A673 (cell line): ENCODE measurements around the gene MAP3K3. TPM values are rescaled to one million over a fixed set of nuclear protein-coding genes. Genes with fewer than 3 reads are reported as not detected.

Experiments
- BruUV-seq: library from RNA; stranded (reverse); fragments of 400-500 nt; replicated peaks from 2 replicates; lab custom pipeline; 2021; lab: Mats Ljungman, UMichigan
- CTCF ChIA-PET: fragments of 300-600 bp; sonication (Branson Sonifier 250); formaldehyde crosslinking; loops from one replicate; lab custom pipeline; 2022; ENCODE audit warnings: antibody characterized with exemption; lab: Charles Lee
- POLR2A ChIA-PET: fragments of 300-600 bp; sonication (Branson Sonifier 250); formaldehyde crosslinking; loops from one replicate; lab custom pipeline; 2022; ENCODE audit warnings: antibody characterized with exemption; ENCODE audit not compliant: low non-redundant PET; lab: Charles Lee
- DNase-seq: peaks from one replicate; pipeline ENCODE4 v3.0.0-alpha.2; 2015; ENCODE audit warnings: low spot score
- H3K27ac ChIP-seq: fragments of 200-600 bp; sonication (generic); 2 replicates; pipeline ENCODE4 v1.5.1; 2016; ENCODE audit warnings: mixed run types, low read depth, mild to moderate bottlenecking, mixed read lengths, antibody characterized with exemption, low read length; ENCODE audit not compliant: poor library complexity, severe bottlenecking
- H3K27me3 ChIP-seq: fragments of 200-600 bp; sonication (generic); replicated peaks from 2 replicates; pipeline ENCODE4 v1.6.1; 2017; ENCODE audit warnings: mixed run types, low read depth, mild to moderate bottlenecking, mixed read lengths, antibody characterized with exemption, low read length; ENCODE audit not compliant: insufficient read depth, poor library complexity
- H3K36me3 ChIP-seq: fragments of 200-600 bp; sonication (generic); 2 replicates; pipeline ENCODE4 v1.6.1; 2016; ENCODE audit warnings: mixed run types, mild to moderate bottlenecking, mixed read lengths, antibody characterized with exemption, low read length; ENCODE audit not compliant: insufficient read depth, poor library complexity, severe bottlenecking
- H3K4me1 ChIP-seq: fragments of 200-600 bp; sonication (generic); 2 replicates; pipeline ENCODE4 v1.6.1; 2017; ENCODE audit warnings: mixed run types, mild to moderate bottlenecking, mixed read lengths, antibody characterized with exemption, low read length; ENCODE audit not compliant: insufficient read depth, poor library complexity, severe bottlenecking
- H3K4me3 ChIP-seq: fragments of 200-600 bp; sonication (generic); 2 replicates; pipeline ENCODE4 v1.5.1; 2016; ENCODE audit warnings: low read depth, mixed run types, mild to moderate bottlenecking, mixed read lengths, low read length; ENCODE audit not compliant: poor library complexity, severe bottlenecking
- H3K9me3 ChIP-seq: fragments of 200-600 bp; sonication (generic); 2 replicates; pipeline ENCODE4 v1.6.1; 2016; ENCODE audit warnings: mixed run types, low read depth, mild to moderate bottlenecking, mixed read lengths, antibody characterized with exemption, low read length; ENCODE audit not compliant: poor library complexity, severe bottlenecking
- EZH2 ChIP-seq: fragments of 200-600 bp; sonication (generic); IDR thresholded peaks from 2 replicates; pipeline ENCODE4 v1.6.1; 2017; ENCODE audit warnings: borderline replicate concordance, low read depth, mild to moderate bottlenecking, mixed read lengths, antibody characterized with exemption, low read length; ENCODE audit not compliant: poor library complexity, severe bottlenecking
- intact Hi-C: fragments of 100-400 bp; cut with micrococcal nuclease; formaldehyde crosslinking; loops from one replicate; pipeline ENCODE4 v1.10.0; 2022; ENCODE audit not compliant: unreplicated experiment
- total RNA-seq: library from RNA; stranded (reverse); gene quantifications from 2 replicates; pipeline ENCODE4 v1.2.3, GENCODE V29; 2021
- TF ChIP-seq, protein P1 (sequence below): fragments of 300-800, 200-600 bp; sonication (generic); conservative IDR thresholded peaks from 2 replicates; pipeline ENCODE4 v1.5.1; 2017; ENCODE audit warnings: low read depth, mild to moderate bottlenecking, antibody characterized with exemption, low read length, moderate library complexity, mixed read lengths

Gene MAP3K3
- total RNA-seq, 1 experiment from 2014 or later = 25.9 TPM

DNA sequence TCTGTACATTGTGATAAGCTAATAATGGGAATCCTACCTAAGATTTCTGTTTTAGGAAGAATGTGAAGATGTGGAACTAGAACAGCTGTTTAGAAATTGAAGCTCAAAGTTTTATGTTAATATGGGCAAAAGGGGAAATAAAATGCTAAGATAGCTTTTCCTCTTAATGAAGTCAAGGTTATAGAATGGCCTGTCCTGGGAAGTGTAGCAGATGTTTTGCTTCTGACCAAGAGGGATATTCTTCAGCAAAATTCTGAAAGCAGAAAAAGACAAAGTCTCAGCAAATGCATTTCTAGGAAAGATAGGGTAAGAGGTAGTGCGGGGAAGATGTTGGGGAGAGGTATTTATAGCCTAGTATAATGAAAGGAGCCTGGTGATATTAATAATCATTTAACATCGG, 13.1 kb downstream of the MAP3K3 start:
- DNase-seq = no peak
- CTCF ChIA-PET = interaction anchor here (1.2 kb wide), 1 partner anchor 13 kb away, joined by 3 read pairs; the partner anchor contains the start of gene MAP3K3
- Histone ChIP-seq H3K27ac (no peak overlapping the region), H3K36me3 (peaks cover 4% of the 10 kb centered on the region), H3K27me3 (no peaks in the 10 kb centered on the region), H3K9me3 (no peaks in the 10 kb centered on the region), H3K4me1 (peaks cover 27% of the 10 kb centered on the region), H3K4me3 (no peak overlapping the region)
- no peak for TF ChIP-seq EZH2
- TF ChIP-seq, protein P1, sequence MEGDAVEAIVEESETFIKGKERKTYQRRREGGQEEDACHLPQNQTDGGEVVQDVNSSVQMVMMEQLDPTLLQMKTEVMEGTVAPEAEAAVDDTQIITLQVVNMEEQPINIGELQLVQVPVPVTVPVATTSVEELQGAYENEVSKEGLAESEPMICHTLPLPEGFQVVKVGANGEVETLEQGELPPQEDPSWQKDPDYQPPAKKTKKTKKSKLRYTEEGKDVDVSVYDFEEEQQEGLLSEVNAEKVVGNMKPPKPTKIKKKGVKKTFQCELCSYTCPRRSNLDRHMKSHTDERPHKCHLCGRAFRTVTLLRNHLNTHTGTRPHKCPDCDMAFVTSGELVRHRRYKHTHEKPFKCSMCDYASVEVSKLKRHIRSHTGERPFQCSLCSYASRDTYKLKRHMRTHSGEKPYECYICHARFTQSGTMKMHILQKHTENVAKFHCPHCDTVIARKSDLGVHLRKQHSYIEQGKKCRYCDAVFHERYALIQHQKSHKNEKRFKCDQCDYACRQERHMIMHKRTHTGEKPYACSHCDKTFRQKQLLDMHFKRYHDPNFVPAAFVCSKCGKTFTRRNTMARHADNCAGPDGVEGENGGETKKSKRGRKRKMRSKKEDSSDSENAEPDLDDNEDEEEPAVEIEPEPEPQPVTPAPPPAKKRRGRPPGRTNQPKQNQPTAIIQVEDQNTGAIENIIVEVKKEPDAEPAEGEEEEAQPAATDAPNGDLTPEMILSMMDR = no peak
- intact Hi-C loops = no loop called here
- POLR2A ChIA-PET = no interaction called here
- BruUV-seq = no TSS peak

- POLR2A ChIA-PET = no interaction called here
These were observed 13.6 kb downstream of the MAP3K3 start for GRCh38 chr17:63635787-63636186.

DNA sequence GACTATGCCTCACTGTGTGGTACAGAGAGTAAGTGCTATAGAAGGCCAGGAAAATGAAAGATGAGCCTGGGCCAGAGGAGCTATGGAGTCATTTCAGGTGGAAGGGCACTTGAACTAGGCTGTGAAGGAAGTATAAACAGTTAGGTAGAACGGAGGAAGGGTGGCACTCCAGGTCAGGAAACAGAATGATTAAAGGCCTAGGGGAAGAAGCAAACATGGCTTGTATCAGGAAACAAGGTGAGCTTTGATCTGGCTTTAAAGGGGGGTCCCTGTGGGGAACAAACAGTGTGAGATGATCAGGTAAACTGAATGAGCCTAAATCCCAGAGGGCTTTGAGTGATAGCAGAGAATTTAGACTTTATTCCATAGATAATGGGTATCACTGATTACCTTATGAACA, 16.9 kb downstream of the MAP3K3 start:
- H3K9me3 ChIP-seq = no peaks in the 10 kb centered on the region
- POLR2A ChIA-PET = no interaction called here
- H3K4me3 ChIP-seq = no peak overlapping the region
- CTCF ChIA-PET = no interaction called here
- intact Hi-C loops = no loop called here
- BruUV-seq = no TSS peak
- DNase-seq = no peak
- no peaks in the 10 kb centered on the region for H3K27me3 ChIP-seq
- peaks cover 20% of the 10 kb centered on the region for H3K4me1 ChIP-seq
- TF ChIP-seq, protein P1 = no peak
- no peak for TF ChIP-seq EZH2
- H3K36me3 ChIP-seq = peaks cover 4% of the 10 kb centered on the region
- no peak overlapping the region for H3K27ac ChIP-seq

More at GRCh38 chr17:63635787-63636186, 13.6 kb downstream of the MAP3K3 start:
- Histone ChIP-seq H3K36me3 (peaks cover 4% of the 10 kb centered on the region), H3K27me3 (no peaks in the 10 kb centered on the region), H3K4me1 (peaks cover 27% of the 10 kb centered on the region), H3K4me3 (no peak overlapping the region), H3K27ac (no peak overlapping the region), H3K9me3 (no peaks in the 10 kb centered on the region)
- TF ChIP-seq EZH2 = no peak
- TF ChIP-seq, protein P1 = no peak
- no TSS peak for BruUV-seq
- intact Hi-C loops = no loop called here
- DNase-seq = peak; percentile 45
- CTCF ChIA-PET = interaction anchor here (1.2 kb wide), 1 partner anchor 14 kb away, joined by 3 read pairs; the partner anchor contains the start of gene MAP3K3
